ENCODE data around the gene ALOX5AP.

Gene ALOX5AP

GRCh38 chr13:30735025-30735871, at the start of gene ALOX5AP:
TSS of gene ALOX5AP (plus strand) at chr13:30735543. CDS start at chr13:30735606, 63 bp downstream.
- H3K4me1 ChIP-seq (ENCODE audit: control insufficient read depth, insufficient read depth, low read length), result peaks cover 3% of the 10 kb centered on the region
- no peaks in the 10 kb centered on the region for H3K9me3 ChIP-seq (ENCODE audit: control insufficient read depth in 2 of 2, low read length in 2 of 2)
- no peak within 1 kb of the TSS for H3K27ac ChIP-seq (ENCODE audit: low read length)
- no peaks in the 10 kb centered on the region for H3K36me3 ChIP-seq (ENCODE audit: control insufficient read depth in 2 of 2, insufficient read depth in 2 of 2, low read length in 2 of 2)
- H3K4me3 ChIP-seq (ENCODE audit: low read length in 2 of 2), result peak within 1 kb of the TSS in 1 of 2 donors; percentile 29
- peaks cover 0 to 8% of the 10 kb centered on the region in 2 donors for H3K27me3 ChIP-seq (ENCODE audit: control insufficient read depth in 1 of 2, insufficient read depth in 2 of 2, low read length in 2 of 2)
- H3K9ac ChIP-seq (ENCODE audit: low read length in 2 of 2), result no peak within 1 kb of the TSS

DNA sequence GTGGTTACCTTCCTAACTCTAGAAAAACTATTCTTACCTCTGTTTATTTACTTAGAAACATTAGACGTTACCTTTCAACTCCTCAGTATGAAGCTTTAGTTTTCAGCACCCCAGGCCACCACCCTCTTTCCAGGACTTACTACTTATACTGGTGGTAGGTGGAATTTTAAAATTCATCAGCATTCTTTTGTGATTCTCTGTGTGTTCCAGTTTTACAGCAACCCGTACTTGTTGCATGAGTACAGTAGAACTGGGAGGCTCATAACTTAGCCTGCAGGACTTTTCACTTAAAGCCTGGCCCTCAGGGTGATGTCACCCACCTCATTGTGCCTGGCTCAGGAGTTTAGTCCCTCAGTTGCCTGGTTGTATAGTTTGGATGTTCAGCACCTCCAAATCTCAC, 49.4 kb upstream of the ALOX5AP start:
- no peaks in the 10 kb centered on the region for H3K27me3 ChIP-seq (ENCODE audit: control insufficient read depth in 1 of 2, insufficient read depth in 2 of 2, low read length in 2 of 2)
- no peaks in the 10 kb centered on the region for H3K9me3 ChIP-seq (ENCODE audit: control insufficient read depth in 2 of 2, low read length in 2 of 2)
- no peak overlapping the region for H3K4me3 ChIP-seq (ENCODE audit: low read length in 2 of 2)

GRCh38 chr13:30687601-30688000, 47.7 kb upstream of the ALOX5AP start:
- H3K9me3 ChIP-seq (ENCODE audit: control insufficient read depth in 2 of 2, low read length in 2 of 2), result no peaks in the 10 kb centered on the region
- no peak overlapping the region for H3K4me3 ChIP-seq (ENCODE audit: low read length in 2 of 2)
- no peaks in the 10 kb centered on the region for H3K36me3 ChIP-seq (ENCODE audit: control insufficient read depth in 2 of 2, insufficient read depth in 2 of 2, low read length in 2 of 2)
- no peaks in the 10 kb centered on the region for H3K27me3 ChIP-seq (ENCODE audit: control insufficient read depth in 1 of 2, insufficient read depth in 2 of 2, low read length in 2 of 2)
- no peak overlapping the region for H3K9ac ChIP-seq (ENCODE audit: low read length in 2 of 2)
- peaks cover 4% of the 10 kb centered on the region for H3K4me1 ChIP-seq (ENCODE audit: control insufficient read depth, insufficient read depth, low read length)
- no peak overlapping the region for H3K27ac ChIP-seq (ENCODE audit: low read length)

More for the DNA sequence above, 49.4 kb upstream of the ALOX5AP start:
- Histone ChIP-seq H3K36me3 (ENCODE audit: control insufficient read depth in 2 of 2, insufficient read depth in 2 of 2, low read length in 2 of 2) (no peaks in the 10 kb centered on the region), H3K9ac (ENCODE audit: low read length in 2 of 2) (no peak overlapping the region), H3K4me1 (ENCODE audit: control insufficient read depth, insufficient read depth, low read length) (peaks cover 4% of the 10 kb centered on the region), H3K27ac (ENCODE audit: low read length) (no peak overlapping the region)

GRCh38 chr13:30689752-30690151, 45.6 kb upstream of the ALOX5AP start:
- H3K9ac ChIP-seq (ENCODE audit: low read length in 2 of 2), result no peak overlapping the region
- peaks cover 4% of the 10 kb centered on the region for H3K4me1 ChIP-seq (ENCODE audit: control insufficient read depth, insufficient read depth, low read length)
- no peaks in the 10 kb centered on the region for H3K9me3 ChIP-seq (ENCODE audit: control insufficient read depth in 2 of 2, low read length in 2 of 2)
- no peaks in the 10 kb centered on the region for H3K27me3 ChIP-seq (ENCODE audit: control insufficient read depth in 1 of 2, insufficient read depth in 2 of 2, low read length in 2 of 2)
- H3K27ac ChIP-seq (ENCODE audit: low read length), result no peak overlapping the region
- peak overlapping the region; percentile 55 to 81 for H3K4me3 ChIP-seq (ENCODE audit: low read length in 2 of 2)
- no peaks in the 10 kb centered on the region for H3K36me3 ChIP-seq (ENCODE audit: control insufficient read depth in 2 of 2, insufficient read depth in 2 of 2, low read length in 2 of 2)

- peaks cover 4% of the 10 kb centered on the region for H3K4me1 ChIP-seq (ENCODE audit: control insufficient read depth, insufficient read depth, low read length)
- no peaks in the 10 kb centered on the region for H3K36me3 ChIP-seq (ENCODE audit: control insufficient read depth in 2 of 2, insufficient read depth in 2 of 2, low read length in 2 of 2)
- H3K9ac ChIP-seq (ENCODE audit: low read length in 2 of 2), result peak overlapping the region; percentile 30 to 74
- peak overlapping the region; percentile 55 to 81 for H3K4me3 ChIP-seq (ENCODE audit: low read length in 2 of 2)
- H3K9me3 ChIP-seq (ENCODE audit: control insufficient read depth in 2 of 2, low read length in 2 of 2), result no peaks in the 10 kb centered on the region
- peak overlapping the region; percentile 37 for H3K27ac ChIP-seq (ENCODE audit: low read length)
- no peaks in the 10 kb centered on the region for H3K27me3 ChIP-seq (ENCODE audit: control insufficient read depth in 1 of 2, insufficient read depth in 2 of 2, low read length in 2 of 2)
These were observed 44.8 kb upstream of the ALOX5AP start for GRCh38 chr13:30690282-30691188.

DNA sequence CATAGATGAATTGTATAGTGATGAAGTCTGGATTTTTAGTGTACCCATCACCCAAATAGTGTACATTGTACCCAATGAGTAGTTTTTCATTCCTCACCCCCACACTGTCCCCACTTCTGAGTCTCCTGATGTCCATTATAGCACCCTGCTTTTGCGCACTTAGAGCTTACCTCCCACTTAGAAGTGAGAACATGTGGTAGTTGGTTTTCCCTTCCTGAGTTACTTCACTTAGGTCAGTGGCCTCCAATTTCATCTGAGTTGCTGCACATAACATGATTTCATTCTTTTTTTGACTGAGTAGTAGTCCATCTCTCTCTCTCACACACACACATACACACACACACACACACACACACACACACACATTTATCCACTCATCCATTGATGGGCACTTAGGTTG, 43.2 kb upstream of the ALOX5AP start:
- no peak overlapping the region for H3K9ac ChIP-seq (ENCODE audit: low read length in 2 of 2)
- H3K27ac ChIP-seq (ENCODE audit: low read length), result no peak overlapping the region
- no peaks in the 10 kb centered on the region for H3K9me3 ChIP-seq (ENCODE audit: control insufficient read depth in 2 of 2, low read length in 2 of 2)
- H3K27me3 ChIP-seq (ENCODE audit: control insufficient read depth in 1 of 2, insufficient read depth in 2 of 2, low read length in 2 of 2), result no peaks in the 10 kb centered on the region
- H3K36me3 ChIP-seq (ENCODE audit: control insufficient read depth in 2 of 2, insufficient read depth in 2 of 2, low read length in 2 of 2), result no peaks in the 10 kb centered on the region
- H3K4me3 ChIP-seq (ENCODE audit: low read length in 2 of 2), result no peak overlapping the region
- peaks cover 10% of the 10 kb centered on the region for H3K4me1 ChIP-seq (ENCODE audit: control insufficient read depth, insufficient read depth, low read length)

- Histone ChIP-seq H3K27ac (ENCODE audit: low read length) (no peak overlapping the region), H3K27me3 (ENCODE audit: control insufficient read depth in 1 of 2, insufficient read depth in 2 of 2, low read length in 2 of 2) (peaks cover 0 to 3% of the 10 kb centered on the region in 2 donors)
These were observed 38.8 kb upstream of the ALOX5AP start for GRCh38 chr13:30696278-30697176.

DNA sequence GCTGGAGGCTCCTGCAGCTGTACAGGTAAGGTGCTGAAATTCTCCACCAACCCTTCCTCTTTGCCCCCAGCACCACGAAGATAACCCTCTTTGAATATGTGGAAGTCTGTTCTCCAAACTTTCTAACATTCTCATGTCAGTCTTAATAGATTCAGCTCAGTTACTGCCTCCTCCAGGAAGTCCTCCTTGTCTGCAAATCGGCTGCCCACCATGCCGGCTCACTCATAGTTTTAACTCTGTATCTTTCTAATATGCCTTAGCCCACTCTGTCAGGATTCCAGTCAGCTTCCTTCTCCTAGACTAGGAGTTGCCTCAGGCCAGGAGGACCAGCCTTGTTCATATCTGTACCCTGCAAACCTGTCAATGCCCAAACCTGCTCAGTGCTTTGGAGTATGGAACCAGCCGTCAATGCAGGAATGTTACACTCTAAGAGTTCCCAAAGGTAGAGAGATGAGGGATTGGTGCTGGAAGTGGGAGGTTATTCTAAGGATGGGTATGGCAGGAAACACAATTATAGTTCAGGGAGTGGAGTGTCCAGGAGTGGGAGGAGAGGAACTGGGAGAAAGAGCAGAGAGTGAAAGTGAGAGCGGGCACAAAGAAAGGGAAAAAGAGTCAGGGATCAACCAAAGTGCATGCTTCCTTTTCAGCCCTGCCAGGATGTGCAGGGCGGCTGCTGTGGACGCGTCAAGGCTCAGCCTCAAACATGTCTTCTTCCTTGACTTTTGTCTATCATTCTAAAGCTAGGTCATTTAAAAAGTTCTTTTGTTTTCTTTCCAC, 38.0 kb upstream of the ALOX5AP start:
- no peak overlapping the region for H3K9ac ChIP-seq (ENCODE audit: low read length in 2 of 2)
- H3K36me3 ChIP-seq (ENCODE audit: control insufficient read depth in 2 of 2, insufficient read depth in 2 of 2, low read length in 2 of 2), result no peaks in the 10 kb centered on the region
- H3K4me3 ChIP-seq (ENCODE audit: low read length in 2 of 2), result peak overlapping the region in 1 of 2 donors; percentile 3
- no peaks in the 10 kb centered on the region for H3K9me3 ChIP-seq (ENCODE audit: control insufficient read depth in 2 of 2, low read length in 2 of 2)
- H3K27ac ChIP-seq (ENCODE audit: low read length), result no peak overlapping the region
- peaks cover 0 to 3% of the 10 kb centered on the region in 2 donors for H3K27me3 ChIP-seq (ENCODE audit: control insufficient read depth in 1 of 2, insufficient read depth in 2 of 2, low read length in 2 of 2)
- peaks cover 6% of the 10 kb centered on the region for H3K4me1 ChIP-seq (ENCODE audit: control insufficient read depth, insufficient read depth, low read length)

More at GRCh38 chr13:30696278-30697176, 38.8 kb upstream of the ALOX5AP start:
- Histone ChIP-seq H3K36me3 (ENCODE audit: control insufficient read depth in 2 of 2, insufficient read depth in 2 of 2, low read length in 2 of 2) (no peaks in the 10 kb centered on the region), H3K4me3 (ENCODE audit: low read length in 2 of 2) (no peak overlapping the region), H3K4me1 (ENCODE audit: control insufficient read depth, insufficient read depth, low read length) (peaks cover 6% of the 10 kb centered on the region), H3K9ac (ENCODE audit: low read length in 2 of 2) (no peak overlapping the region), H3K9me3 (ENCODE audit: control insufficient read depth in 2 of 2, low read length in 2 of 2) (no peaks in the 10 kb centered on the region)

DNA sequence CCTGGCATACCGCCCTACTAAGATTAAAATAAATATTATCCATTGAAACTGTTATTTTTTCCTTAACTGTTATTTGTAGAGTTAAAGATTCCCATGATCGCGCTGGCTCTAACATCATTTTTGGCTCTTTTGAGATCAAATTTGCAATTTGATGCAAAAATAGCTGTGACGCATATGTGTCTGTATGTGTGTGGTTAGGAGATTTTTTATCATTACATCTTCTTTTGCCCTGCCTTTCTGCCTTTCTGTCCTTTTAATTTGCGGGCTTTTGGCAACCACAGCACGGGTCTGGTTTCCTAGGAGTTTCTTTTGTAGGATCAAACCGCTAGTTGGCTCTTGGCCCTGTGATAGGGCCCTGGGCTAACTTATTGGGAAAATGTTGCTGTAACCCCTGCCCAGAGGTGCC, 37.3 kb upstream of the ALOX5AP start:
- H3K27me3 ChIP-seq (ENCODE audit: control insufficient read depth in 1 of 2, insufficient read depth in 2 of 2, low read length in 2 of 2), result peaks cover 0 to 3% of the 10 kb centered on the region in 2 donors
- no peak overlapping the region for H3K9ac ChIP-seq (ENCODE audit: low read length in 2 of 2)
- H3K4me1 ChIP-seq (ENCODE audit: control insufficient read depth, insufficient read depth, low read length), result peaks cover 6% of the 10 kb centered on the region
- no peak overlapping the region for H3K27ac ChIP-seq (ENCODE audit: low read length)
- no peak overlapping the region for H3K4me3 ChIP-seq (ENCODE audit: low read length in 2 of 2)
- H3K36me3 ChIP-seq (ENCODE audit: control insufficient read depth in 2 of 2, insufficient read depth in 2 of 2, low read length in 2 of 2), result no peaks in the 10 kb centered on the region
- H3K9me3 ChIP-seq (ENCODE audit: control insufficient read depth in 2 of 2, low read length in 2 of 2), result no peaks in the 10 kb centered on the region

Data from stomach smooth muscle (tissue), 2 donors.